ENCODE measurements around the gene GSTP1. TPM values are rescaled to one million over a fixed set of nuclear protein-coding genes. Genes with fewer than 3 reads are reported as not detected.
A peak's percentile ranks its signal among the peaks of the same experiment; 100 is the strongest.

GSTP1 gene
- total and polyA plus RNA-seq, 2 of the 8 experiments (the other 6 are each of a cell fraction or from before 2014, with no cell fraction given), result 1,454 to 3,329 TPM

DNA sequence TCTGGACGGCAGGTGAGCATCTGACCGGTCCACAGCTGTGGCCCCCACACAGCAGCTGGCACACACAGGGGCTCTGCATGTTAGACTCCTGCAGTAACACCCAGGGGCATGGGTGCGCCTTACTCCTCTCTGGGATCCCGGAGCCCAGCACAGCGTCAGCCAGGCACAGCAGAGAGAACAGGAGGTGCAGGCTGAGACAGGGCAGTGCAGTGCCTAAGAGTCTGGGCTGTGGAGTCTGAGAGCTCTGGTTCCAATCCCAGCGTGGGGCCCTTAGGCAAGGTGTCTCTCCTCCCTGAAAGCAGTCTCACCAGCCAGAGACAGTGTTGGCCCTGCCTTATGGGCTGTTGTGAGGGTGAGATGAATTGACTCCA lies 43.8 kb downstream of the GSTP1 start:
- Histone ChIP-seq H4K8ac (ENCODE audit: extremely low read depth, insufficient read depth, low read length) (no peak overlapping the region), H3K14ac (ENCODE audit: insufficient read length) (no peak overlapping the region), H3K4me1 (replicated peaks in 1 of 4; ENCODE audit: control insufficient read depth in 3 of 4, insufficient read depth in 4 of 4, low read length in 3 of 4) (peaks cover 0 to 25% (median 18%) of the 10 kb centered on the region in 4 experiments; a peak in 6 of 7 replicates), H2AK5ac (ENCODE audit: low read depth, low read length) (no peak overlapping the region), H3K27ac (ENCODE audit: low read depth, low read length) (no peak overlapping the region), H2AFZ (ENCODE audit: low read length) (no peak overlapping the region), H3K23me2 (ENCODE audit: low read depth, low read length) (peaks cover 2% of the 10 kb centered on the region; the same call in 1 of the 2 replicates), H2BK12ac (ENCODE audit: low read depth, low read length) (no peak overlapping the region; the same call in 1 of the 2 replicates), H3K79me1 (ENCODE audit: low read depth, low read length) (no peaks in the 10 kb centered on the region), H3K27me3 (replicated peaks in 1 of 4; ENCODE audit: control insufficient read depth in 3 of 4, extremely low read depth in 1 of 4, insufficient read depth in 3 of 4, low read length in 3 of 4) (no peaks in the 10 kb centered on the region), H2BK120ac (replicated peaks; ENCODE audit: low read depth, low read length) (no peak overlapping the region), H4K5ac (ENCODE audit: insufficient read length, low read depth, low read length) (no peak overlapping the region), H3K18ac (ENCODE audit: extremely low read depth, low read length) (no peak overlapping the region), H4K20me1 (replicated peaks in 1 of 2; ENCODE audit: control insufficient read depth in 1 of 2, insufficient read depth in 2 of 2, low read length in 2 of 2) (no peaks in the 10 kb centered on the region), H3K79me2 (ENCODE audit: control insufficient read depth in 1 of 2, insufficient read depth in 2 of 2, low read length in 2 of 2) (no peaks in the 10 kb centered on the region; a peak in 1 of 4 replicates), H3K56ac (replicated peaks; ENCODE audit: insufficient read length, low read depth, low read length) (no peak overlapping the region), H3K4me3 (ENCODE audit: extremely low read depth in 1 of 4, insufficient read depth in 2 of 4, low read depth in 3 of 4, low read length in 4 of 4) (no peak overlapping the region), H3K36me3 (ENCODE audit: control insufficient read depth in 2 of 4, insufficient read depth in 4 of 4, low read length in 3 of 4) (peaks cover 0 to 7% (median 0%) of the 10 kb centered on the region in 4 experiments; a peak in 1 of 8 replicates), H2BK5ac (ENCODE audit: low read depth, low read length) (peak overlapping the region; percentile 20; the same call in 1 of the 2 replicates), H3K4me2 (ENCODE audit: insufficient read depth in 1 of 2, low read depth in 2 of 2, low read length in 2 of 2) (no peak overlapping the region), H3K9ac (replicated peaks in 1 of 4; ENCODE audit: extremely low read depth in 1 of 4, low read depth in 3 of 4, low read length in 3 of 4) (no peak overlapping the region; a peak in 1 of 7 replicates), H2BK15ac (ENCODE audit: low read length) (no peak overlapping the region), H3K23ac (ENCODE audit: insufficient read length) (no peak overlapping the region), H2BK20ac (ENCODE audit: low read length) (no peak overlapping the region), H4K91ac (replicated peaks; ENCODE audit: insufficient read length, low read length) (no peak overlapping the region), H3K9me3 (ENCODE audit: insufficient read depth in 2 of 2, low read depth in 1 of 2, low read length in 1 of 2) (no peaks in the 10 kb centered on the region), H3K4ac (replicated peaks; ENCODE audit: insufficient read length, low read depth, low read length) (no peak overlapping the region)
- no peak for FAIRE-seq
- DNase-seq (ENCODE audit: low read depth in 1 of 2, low spot score in 2 of 2), result no peak
- TF ChIP-seq GABPA (IDR thresholded peaks at IDR 0.05; ENCODE audit: borderline replicate concordance, insufficient read depth, low read length), result no peak
- peak; percentile 18; the same call in 1 of the 2 replicates for TF ChIP-seq POLR2AphosphoS5 (IDR thresholded peaks at IDR 0.05; ENCODE audit: low read depth, low read length)
- no peak for TF ChIP-seq CBX5 (IDR thresholded peaks at IDR 0.05; ENCODE audit: low read depth, low read length)
- TF ChIP-seq CTBP2 (IDR thresholded peaks at IDR 0.05; ENCODE audit: borderline replicate concordance, insufficient read depth, insufficient read length, low read length), result no peak
- no peak for TF ChIP-seq CEBPB (IDR thresholded peaks at IDR 0.05; ENCODE audit: low read depth, low read length)
- TF ChIP-seq ZNF274 (IDR thresholded peaks at IDR 0.05; ENCODE audit: borderline replicate concordance, extremely low read depth, low read length), result no peak
- WGBS, 2 experiments (ENCODE audit: extremely low coverage in 1 of 2, insufficient coverage in 1 of 2, insufficient read length in 1 of 2, insufficient replicate concordance in 2 of 2, low coverage in 1 of 2, low lambda C conversion rate in 2 of 2, missing lambda C conversion rate in 1 of 2), result 72% methylated on average over 6 of the region's 6 CpGs; no CpG with 5 or more reads in 1 of the 2 experiments
- POLR2A ChIA-PET (ENCODE audit: partially characterized antibody), result interaction anchor here (0.8 to 11.7 kb wide), 9 partner anchors 10 to 159 kb away, joined by 3 to 194 read pairs (median 5); partner anchors contain the start of gene GSTP1
- CTCF ChIA-PET (ENCODE audit: partially characterized antibody), result interaction anchor here (1.0 to 10.1 kb wide), 7 partner anchors 11 to 86 kb away, joined by 3 to 117 read pairs (median 11); partner anchors contain the start of gene TBX10
